GM21619 (cell line): ENCODE measurements around the gene SPNS2.

ENCODE experiments used
- ATAC-seq: cut with Tn5 transposase; IDR thresholded peaks from one replicate; pipeline ENCODE4 v1.9.1; 2021; ENCODE audit not compliant: unreplicated experiment

The SPNS2 gene

GRCh38 chr17:4548721-4549531 lies 50.2 kb downstream of the SPNS2 start:
- ATAC-seq, result no peak

- ATAC-seq, result no peak
Observed at GRCh38 chr17:4549781-4550533, 51.3 kb downstream of the SPNS2 start.

- ATAC-seq, result no peak
Observed at GRCh38 chr17:4550534-4551039, 51.9 kb downstream of the SPNS2 start.

GRCh38 chr17:4551141-4551540 lies 52.5 kb downstream of the SPNS2 start:
- ATAC-seq, result no peak

- no peak for ATAC-seq
Observed at GRCh38 chr17:4551796-4552525, 53.3 kb downstream of the SPNS2 start.

GRCh38 chr17:4553669-4554068 lies 55.0 kb downstream of the SPNS2 start:
- ATAC-seq, result no peak

- ATAC-seq, result no peak
Observed at GRCh38 chr17:4554441-4554996, 55.8 kb downstream of the SPNS2 start.

GRCh38 chr17:4554997-4555799 lies 56.5 kb downstream of the SPNS2 start, which contains the start of gene MYBBP1A:
Gene MYBBP1A, minus strand, starts transcription at chr17:4555384. Its CDS starts 60 bp downstream, at chr17:4555324.
- ATAC-seq, result peak; percentile 76

- ATAC-seq, result no peak
Observed at GRCh38 chr17:4555873-4556759, 57.4 kb downstream of the SPNS2 start.

- no peak for ATAC-seq
Observed at GRCh38 chr17:4556996-4557395, 58.3 kb downstream of the SPNS2 start.

- ATAC-seq, result no peak
Observed at GRCh38 chr17:4557626-4558346, 59.1 kb downstream of the SPNS2 start.

- no peak for ATAC-seq
Observed at GRCh38 chr17:4558347-4558971, 59.8 kb downstream of the SPNS2 start.

GRCh38 chr17:4559139-4559791 lies 60.6 kb downstream of the SPNS2 start:
- no peak for ATAC-seq

- ATAC-seq, result no peak
Observed at GRCh38 chr17:4559966-4560365, 61.3 kb downstream of the SPNS2 start.

- ATAC-seq, result no peak
Observed at GRCh38 chr17:4560421-4560820, 61.7 kb downstream of the SPNS2 start, which contains the start of gene GGT6. Gene GGT6, minus strand, starts transcription at chr17:4560577. Its CDS starts 56 bp downstream, at chr17:4560521.

GRCh38 chr17:4560837-4561256 lies 62.2 kb downstream of the SPNS2 start:
- no peak for ATAC-seq
